ENCODE data around the gene NXNL1.
"Not testable (repeated sequence)": the region's sequence is repeated elsewhere in the genome, so short reads cannot be mapped to it uniquely, and the experiment has no call there.

The NXNL1 gene

DNA sequence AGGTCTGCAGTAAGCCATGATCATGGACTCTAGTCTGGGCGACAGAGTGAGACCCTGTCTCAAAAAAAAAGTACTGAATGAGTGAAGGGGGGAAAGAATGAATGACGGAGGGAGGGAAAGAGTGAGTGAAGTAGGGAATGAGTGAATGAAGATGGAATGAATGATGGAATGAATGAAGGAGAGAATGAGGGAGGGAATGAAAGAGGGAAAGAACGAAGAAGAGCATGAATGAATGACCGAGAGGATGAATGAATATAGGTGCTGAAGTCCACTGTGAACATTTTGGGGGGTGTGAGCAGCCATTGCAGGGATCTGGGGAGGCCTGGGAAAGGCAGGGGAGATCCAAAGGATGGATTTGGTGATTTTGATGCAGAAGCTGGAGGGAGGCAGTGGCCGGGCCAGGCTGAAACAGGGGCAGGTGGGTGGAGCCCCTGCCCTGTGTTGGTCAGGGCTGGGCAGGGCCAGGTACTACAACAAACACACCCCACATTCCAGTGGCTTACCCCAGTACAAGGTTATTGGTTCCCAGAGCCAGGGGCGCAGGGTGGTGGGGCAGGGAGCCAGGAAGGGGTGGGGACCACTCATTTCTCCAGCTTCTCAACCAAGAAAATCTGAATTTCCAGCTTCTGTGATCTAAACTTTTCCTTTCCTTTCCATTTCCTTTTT is 23.9 kb upstream of the NXNL1 start:
- DNase-seq, result no peak

DNA sequence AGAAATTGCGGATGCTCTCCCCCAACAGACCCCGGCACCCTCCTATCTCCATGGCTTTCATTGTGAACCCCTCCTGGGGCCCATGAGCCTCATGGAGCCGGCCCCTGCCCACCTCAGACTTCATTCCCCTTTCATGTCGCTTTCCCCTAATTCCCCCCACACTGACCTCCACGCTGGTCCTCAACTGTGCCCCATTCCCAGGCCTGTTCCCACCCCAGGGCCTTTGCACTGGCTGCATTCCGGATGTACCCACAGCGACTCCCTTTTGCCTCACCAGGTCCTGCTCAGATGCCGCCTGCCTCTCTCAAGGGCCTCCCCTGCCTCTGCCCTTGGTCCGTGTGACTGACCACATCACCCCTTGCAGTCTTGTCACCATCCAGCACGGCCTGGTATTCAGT is 22.9 kb upstream of the NXNL1 start:
- DNase-seq, result no peak

DNA sequence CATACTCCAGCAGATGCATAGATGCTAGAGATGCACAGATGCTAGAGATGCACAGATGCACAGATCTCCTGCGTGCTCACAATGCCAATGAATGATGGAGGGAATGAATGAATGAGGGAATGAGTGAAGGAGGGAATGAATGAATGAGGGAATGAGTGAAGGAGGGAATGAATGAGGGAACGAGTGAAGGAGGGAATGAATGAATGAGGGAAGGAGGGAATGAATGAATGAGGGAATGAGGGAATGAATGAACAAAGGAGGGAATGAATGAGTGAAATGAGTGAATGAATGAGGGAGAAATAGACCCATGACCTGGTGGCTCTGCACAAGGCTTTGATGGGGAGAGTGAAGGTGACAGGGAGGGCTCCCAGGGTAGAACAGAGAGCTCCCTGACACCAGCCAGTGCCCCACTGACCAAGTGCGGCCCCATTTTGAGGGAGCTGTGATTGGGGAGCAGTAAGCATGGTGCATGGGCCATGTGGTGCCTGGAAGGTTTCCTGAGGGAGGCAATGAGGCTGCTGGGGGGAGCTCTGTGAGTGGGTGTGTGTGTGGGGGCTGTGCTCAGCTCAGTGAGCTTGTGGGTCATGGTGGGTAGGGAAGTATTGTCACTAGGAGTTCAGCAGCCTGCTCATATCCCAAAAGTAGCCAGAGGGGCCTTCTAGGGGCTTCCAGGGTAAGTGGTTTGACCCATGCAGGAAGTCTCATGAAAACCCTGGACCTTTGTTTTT is 22.3 kb upstream of the NXNL1 start:
- DNase-seq, result no peak

DNA sequence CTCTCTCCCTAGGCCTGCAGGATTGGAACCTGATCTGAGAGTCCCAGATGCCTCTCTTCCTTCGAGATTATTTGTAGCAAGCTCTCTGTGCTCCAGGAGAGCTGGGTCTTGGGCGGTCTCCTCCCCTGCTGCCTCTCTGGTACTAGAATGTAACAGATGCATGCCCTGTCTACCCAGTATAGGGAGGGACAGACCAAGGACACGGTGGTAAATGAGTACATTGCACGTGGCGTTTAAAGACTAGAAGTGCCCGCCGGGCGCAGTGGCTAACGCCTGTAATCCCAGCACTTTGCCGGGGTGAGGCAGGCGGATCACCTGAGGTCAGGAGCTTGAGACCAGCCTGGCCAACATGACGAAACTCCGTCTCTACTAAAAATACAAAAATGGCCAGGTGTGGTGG is 21.3 kb upstream of the NXNL1 start:
- no peak for DNase-seq

DNA sequence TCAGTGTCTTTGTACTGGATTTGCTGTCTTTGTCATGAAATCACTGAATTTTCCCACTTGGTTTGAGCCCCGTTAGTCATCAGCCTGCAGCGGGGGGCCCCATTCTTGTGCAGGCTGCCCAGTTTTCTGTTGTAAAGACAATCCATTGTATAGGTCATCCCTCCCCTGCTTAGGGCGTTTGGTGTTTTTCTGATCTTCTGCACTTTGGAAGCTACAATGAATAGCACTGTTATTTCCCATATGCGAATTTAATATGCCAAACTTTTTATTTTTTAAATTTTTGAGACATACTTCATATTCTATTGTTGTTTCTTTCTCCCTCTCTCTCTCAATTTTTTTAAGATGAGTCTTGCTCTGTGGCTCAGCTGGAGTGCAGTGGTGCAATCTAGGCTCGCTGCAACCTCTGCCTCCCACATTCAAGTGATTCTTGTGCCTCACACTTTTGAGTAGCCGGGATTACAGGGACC is 18.6 kb upstream of the NXNL1 start:
- no peak for DNase-seq

DNA sequence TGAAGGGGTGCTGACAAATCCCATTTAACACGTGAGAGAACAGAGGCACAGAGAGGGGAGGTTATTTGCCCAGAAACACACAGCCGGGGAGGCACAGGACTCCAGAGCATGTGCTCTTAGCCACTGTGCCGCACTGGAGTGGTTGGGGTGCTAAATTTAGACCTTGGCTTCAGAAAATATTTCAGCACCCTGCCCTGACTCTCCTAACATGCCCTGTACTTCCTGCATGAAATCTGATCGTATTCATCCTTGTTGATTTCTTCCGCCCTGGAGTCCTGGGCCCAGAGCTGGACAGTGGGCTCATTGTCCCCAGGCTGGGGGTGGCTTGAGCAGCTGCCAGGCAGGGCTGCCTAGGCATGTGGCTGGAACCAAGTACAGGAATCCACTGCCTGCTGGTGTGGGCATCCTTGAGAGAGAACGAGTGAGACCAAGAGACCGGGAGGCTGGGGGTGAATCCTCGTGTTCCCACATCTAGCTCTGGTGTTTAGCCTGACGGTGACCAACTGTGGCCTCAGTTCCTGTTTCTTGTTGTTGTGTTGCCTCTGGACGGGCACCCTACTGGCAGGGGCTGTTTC is 14.9 kb upstream of the NXNL1 start:
- DNase-seq, result no peak

DNA sequence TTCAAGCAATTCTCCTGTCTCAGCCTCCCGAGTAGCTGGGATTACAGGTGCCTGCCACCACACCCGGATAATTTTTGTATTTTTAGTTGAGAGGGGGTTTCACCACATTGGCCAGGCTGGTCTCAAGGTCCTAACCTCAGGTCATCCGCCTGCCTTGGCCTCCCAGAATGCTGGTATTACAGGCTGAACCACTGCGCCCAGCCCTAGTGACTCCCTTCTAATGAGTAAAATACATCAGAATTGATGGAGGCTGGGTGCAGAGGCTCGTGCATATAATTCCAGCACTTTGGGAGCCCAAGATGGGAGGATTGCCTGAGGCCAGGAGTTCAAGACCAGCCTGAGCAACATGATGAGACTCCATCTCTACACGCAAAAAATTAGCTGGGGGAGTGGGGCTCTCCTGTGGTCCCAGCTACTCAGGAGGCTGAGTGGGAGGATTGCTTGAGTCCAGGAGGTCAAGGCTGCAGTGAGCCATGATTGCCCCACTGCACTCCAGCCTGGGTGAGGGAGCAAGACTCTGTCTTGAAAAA is 14.3 kb upstream of the NXNL1 start:
- DNase-seq, result not testable (repeated sequence)

DNA sequence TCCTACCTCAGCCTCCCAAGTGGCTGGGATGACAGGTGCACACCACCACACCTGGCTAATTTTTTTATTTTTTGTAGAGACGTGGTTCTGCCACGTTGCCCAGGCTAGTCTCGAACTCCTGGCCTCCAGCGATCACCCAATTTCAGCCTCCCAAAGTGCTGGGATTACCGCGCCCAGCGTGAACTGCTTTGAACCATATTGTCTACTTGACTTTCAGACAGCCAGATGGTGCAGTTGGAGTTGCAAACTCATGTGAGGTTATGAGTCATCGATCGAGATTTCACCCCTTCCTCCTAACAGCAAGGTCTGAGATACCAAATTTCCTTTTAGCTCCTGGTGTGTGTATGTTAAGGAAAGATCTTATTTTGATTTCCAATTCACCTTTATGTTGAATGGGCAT is 12.3 kb upstream of the NXNL1 start:
- peak; percentile 46 for DNase-seq

DNA sequence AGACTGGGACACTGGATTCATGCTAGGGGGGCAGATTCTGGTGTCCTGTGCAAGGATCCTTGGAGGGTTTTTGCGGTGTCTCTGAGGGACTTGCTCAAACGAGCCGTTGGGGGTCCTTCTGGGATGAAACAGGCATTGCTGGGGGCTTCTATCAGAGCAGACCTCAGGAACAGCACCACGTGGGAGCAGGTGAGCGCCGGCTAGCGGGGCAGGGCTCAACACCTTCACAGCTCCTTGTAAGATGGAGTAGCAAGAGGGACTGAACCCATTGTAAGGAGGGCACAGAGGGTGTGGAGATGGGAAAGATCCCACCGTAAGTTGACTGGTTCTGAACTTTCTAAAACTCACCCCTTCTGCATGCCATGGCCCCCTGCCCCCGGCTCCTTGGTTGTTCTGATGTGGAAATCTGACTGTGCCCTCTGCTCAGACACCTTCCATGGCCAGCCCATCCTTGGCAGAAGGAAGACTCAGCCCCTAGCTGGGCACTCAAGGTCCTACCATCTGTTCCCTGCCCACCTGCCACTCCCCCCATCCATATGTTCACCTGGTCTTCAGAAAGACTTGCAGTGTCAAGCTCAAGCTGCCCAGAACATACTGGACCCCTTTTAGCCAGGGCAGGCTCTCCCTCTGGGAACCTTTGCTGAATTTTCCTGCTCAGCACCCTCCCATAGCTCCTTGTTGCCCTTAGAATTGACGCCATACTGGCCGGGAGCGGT is 10.8 kb upstream of the NXNL1 start:
- DNase-seq, result no peak

DNA sequence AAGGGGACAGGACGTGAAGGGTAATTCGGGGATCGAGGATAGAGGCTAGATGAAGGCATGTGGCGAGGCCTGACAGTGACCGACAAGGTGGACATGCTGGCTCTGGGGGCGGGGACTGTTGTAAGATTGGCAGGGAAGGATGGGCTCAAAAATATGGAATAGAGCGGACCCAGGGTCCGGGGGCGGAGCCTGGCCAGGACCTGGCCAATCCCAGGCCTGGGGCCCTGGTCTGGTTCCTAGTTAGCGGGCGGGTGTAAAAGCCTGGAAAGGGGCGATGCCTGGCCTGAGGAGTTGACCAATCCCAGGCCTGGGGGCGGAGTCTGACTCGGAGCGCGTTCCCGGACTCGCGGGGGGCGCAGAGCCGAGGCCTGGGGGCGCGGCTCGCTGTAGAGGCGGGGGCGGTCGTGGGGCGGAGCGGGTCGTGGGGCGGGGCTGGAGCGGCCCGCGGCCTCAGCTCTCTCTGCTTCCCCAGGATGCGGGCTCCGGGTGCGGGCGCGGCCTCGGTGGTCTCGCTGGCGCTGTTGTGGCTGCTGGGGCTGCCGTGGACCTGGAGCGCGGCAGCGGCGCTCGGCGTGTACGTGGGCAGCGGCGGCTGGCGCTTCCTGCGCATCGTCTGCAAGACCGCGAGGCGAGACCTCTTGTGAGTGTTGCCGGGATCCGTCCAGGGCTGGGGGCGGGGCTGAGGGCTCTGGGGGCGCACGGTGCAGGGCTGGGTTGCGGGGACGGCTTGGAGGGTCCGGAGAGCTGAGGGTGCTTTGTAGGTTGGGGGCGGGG is 9.5 kb upstream of the NXNL1 start, which contains the start of gene SLC27A1:
SLC27A1 (plus strand) TSS at position 457 of the 774 bp plus-strand sequence; CDS start at position 474, 17 bp downstream.
- DNase-seq, result peak; percentile 89

DNA sequence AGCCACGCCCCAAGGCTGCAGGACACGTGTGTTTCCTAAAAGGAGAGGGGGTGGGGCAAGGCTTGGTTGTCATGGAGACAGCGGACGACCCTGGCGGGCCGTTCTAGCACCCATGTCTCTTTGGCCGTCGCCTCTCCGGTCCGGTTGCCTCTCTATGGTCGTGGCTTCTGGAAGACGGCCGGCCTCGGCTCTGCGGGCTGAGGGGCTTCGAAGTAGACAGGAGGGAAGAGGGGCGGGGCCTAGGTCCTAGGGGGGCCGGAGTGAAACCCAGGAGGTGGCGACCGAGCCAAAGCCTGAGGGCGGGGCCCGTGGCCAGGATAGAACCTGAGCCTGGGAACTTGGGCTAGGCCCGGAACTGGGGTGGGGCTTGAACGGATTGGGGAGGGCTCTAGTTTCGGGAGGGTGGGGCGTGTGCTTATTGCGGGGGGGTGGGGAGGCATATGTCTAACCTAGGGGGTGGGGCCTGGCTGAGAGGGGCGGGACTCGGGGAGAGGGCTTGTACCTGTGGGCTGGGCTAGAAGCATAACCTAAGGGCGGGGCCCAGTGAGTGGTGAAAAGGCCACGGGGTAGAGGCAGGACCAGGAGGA is 8.8 kb upstream of the NXNL1 start:
- DNase-seq, result peak; percentile 89

DNA sequence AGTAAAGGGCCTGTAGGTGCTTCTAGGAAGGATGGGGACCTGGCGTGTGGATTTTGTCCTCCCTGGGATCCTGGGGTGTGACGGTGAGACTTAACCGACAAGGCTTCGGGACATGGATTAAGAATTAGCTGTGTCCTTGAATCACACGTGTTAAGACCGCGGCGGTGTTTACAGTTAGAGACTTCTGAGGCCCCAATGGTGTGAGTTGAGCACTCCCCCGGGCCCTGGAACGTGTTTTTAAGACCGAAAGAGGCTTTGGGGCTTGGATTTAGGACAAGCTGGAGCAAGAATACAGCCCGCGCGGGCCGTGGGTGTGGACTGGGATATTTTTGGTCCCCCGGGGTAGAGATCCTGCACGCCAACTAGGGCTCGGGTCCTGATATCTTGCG is 8.4 kb upstream of the NXNL1 start:
- DNase-seq, result no peak

DNA sequence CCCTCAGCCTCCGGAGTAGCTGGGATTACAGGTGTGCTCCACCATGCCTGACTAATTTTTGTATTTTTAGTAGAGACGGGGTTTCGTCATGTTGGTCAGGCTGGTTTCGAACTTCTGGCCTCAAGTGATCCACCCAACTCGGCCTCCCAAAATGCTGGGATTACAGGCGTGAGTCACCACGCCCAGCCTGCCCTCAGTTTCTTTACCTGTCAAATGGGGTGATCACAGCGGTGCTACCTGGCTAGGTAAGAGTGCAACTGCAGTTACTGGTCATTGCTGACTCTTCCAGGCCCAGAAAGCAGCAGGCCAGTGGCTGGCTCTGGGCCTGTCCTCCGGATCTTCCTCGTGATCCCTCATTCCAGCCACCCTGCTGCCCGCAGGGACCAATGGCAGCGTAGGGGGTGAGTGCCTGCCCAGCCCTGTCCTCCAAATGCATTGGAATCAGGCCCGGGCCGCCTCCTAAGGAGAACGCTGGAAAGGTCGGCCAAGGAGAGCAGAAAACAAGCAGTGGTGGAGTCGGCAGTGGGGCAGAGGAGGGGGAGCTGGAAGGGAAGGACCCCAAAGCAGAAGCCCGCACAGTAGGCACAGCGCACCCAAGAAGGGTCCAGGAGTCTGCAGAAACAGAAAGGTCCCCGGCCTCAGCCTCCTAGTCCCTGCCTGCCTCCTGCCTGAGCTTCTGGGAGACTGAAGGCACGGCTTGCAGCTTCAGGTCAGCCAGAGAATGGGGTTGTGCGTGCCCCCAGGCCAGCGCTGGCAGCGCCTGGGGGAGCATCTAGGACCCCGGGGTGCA is 7.8 kb upstream of the NXNL1 start:
- DNase-seq, result no peak

DNA sequence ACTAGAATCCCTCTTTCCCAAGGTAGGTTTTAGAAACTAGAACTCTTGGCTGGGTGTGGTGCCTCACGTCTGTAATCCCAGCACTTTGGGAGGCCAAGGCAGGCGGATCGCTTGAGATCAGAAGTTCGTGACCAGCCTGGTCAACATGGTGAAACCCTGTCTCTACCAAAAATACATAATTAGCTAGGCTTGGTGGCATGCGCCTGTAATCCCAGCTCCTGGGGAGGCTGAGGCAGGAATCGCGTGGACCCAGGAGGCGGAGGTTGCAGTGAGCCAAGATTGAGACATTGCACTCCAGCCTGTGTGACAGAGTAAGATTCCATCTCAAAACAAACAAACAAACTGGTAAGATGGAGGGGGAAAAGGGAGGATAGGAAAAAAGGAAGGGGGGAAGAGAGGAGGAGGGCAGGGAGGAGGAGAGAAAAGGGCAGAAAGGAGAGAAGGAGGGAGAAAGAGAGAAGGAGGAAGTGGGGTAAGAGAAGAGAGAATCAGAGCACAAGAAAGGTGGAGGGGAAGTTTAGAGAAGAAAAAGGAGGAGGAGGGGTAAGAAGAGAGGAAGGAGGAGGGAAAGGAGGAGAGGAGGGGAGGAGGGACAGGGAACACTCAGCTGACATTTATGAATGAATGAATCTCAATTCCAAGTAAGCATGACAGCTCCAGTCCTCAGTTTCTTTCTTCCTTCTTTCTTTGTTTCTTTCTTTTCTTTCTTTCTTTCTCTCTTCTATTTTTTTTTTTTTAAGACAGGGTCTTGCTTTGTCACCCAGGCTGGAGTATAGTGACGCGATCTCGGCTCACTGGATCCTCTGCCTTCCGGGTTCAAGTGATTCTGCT is 7.0 kb upstream of the NXNL1 start:
- DNase-seq, result no peak

DNA sequence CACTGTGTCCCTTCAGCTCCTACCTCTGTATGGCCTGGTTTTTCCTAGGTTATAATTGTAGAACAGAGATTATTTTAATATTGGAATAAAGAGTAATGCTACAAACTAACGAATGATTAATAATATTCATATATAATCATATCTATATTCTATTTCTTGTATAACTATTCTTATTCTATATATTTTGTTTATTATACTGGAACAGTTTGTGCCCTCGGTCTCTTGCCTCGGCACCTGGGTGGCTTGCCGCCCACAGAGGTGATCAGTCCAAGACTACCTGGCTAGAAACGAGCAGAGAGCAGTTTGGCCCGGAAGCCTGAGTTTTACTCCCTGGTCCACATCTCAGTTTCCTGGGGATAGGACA is 5.7 kb upstream of the NXNL1 start:
- no peak for DNase-seq

DNA sequence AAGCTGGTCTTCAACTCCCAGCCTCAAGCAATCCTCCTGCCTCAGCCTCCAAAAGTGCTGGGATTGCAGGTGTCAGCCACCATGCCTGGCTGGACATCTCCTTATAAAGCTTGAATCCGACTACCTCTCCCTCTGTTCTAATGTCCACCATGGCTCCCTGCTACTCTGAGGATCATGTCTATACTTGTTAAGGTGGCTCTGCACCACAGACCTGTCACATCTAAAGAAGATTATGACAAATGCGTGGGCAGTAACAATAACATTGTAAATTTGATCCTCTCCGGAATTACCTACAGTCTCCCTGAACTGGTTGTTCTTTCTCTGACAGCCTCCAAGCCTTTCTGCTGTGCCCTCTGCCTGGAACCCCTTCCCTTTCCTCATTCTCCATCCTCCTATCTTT is 1.8 kb downstream of the NXNL1 start:
- no peak for DNase-seq

DNA sequence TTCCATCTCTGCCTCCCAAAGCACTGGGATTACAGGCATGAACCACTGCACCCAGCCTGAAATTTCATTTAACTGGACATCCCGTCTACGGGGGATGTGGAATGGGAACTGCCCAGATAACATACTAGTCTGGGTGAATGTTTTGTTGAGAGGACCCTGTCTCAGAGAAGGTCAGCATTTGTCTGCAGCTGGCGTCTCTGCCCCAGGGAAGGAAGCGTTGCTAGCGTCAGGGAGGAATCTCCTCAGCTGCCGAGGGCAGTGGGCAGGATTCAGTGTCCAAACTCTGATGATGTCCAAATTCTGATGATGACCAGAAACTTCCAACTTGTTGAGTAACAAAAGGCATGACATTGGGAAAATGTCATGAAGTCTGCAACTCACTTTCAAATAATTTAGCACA is 3.1 kb downstream of the NXNL1 start:
- DNase-seq, result no peak

DNA sequence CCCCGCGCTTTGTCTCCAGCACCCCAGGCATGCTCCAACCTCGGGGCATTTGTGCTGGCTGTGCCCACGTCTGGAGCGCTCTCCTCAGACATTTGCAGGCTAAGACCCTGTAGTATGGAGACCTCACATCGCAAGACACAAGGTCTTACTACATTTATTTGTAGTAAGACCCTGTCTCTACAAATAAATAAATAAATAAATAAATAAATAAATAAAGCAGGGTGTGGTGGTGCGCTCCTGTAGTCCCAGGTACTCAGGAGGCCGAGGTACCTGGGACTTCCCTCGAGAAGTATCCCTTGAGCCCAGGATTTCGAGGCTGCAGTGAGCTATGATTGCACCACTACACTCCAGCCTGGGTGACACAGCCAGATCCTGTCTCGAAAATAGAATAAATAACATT is 4.6 kb downstream of the NXNL1 start:
- no peak for DNase-seq

DNA sequence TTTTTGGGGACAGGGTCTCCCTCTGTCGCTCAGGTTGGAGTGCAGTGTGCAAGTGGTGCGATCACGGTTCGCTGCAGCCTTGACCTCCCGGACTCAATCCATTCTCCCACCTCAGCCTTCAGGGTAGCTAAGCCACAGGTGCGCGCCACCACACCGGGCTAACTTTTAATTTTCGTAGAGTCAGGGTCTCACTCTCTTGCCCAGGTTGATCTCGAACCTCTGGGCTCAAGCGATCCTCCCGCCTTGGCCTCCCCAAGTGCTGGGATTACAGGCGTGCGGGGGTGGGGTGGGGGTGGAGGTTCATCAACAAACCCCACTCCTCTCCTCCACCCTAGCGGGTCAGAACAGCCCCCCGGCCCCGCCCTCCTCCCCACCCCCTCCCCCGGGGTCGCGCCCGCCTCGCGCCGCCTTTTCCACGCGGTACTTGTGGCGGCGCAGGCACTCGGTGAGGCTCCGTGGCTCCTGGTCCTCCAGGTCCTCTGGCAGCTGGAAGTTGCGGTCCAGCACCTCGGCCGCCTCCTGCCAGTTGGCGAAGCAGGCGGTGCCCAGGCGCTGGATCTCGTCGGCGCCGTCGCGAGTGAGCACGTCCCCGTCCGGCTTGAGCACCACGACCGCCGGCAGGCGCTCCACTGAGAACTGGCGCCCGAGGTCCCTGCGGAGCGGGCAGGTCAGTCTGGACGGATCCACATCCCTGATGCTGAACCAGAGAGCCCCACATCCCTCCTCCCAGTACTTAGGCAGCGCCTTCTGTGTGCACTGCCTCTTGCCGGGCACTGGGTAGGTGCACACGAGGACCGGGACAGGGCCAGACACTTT is 5.2 kb downstream of the NXNL1 start:
- no peak for DNase-seq
